HG03432 (cell line): Measurements from ENCODE around the gene EMC8.
"Not testable (repeated sequence)": the region's sequence is repeated elsewhere in the genome, so short reads cannot be mapped to it uniquely, and the experiment has no call there.

ENCODE experiments used
- ATAC-seq: cut with Tn5 transposase; IDR thresholded peaks from one replicate; pipeline ENCODE4 v1.9.1; 2021; ENCODE audit warnings: mild to moderate bottlenecking, moderate library complexity; ENCODE audit not compliant: unreplicated experiment

The EMC8 gene

DNA sequence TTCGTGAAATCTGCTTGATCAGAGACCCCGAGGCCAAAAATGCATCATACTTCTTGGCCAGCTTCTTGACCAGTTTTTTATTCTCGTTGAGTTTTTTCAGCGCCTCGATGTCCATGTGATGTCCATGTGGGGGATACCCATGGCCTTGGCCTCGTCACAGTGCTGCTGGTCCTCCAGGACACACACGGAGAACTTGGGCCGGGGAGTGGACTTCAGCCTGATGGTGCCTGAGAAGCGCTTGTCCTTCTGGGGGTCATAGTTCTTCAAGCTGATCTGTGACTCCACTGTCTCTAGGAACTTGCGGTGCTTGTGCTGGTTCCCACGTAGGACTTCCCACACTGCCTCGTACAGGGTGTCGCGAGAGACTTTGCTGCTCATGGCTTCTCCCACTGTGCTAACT, 16.8 kb upstream of the EMC8 start:
- no peak for ATAC-seq

DNA sequence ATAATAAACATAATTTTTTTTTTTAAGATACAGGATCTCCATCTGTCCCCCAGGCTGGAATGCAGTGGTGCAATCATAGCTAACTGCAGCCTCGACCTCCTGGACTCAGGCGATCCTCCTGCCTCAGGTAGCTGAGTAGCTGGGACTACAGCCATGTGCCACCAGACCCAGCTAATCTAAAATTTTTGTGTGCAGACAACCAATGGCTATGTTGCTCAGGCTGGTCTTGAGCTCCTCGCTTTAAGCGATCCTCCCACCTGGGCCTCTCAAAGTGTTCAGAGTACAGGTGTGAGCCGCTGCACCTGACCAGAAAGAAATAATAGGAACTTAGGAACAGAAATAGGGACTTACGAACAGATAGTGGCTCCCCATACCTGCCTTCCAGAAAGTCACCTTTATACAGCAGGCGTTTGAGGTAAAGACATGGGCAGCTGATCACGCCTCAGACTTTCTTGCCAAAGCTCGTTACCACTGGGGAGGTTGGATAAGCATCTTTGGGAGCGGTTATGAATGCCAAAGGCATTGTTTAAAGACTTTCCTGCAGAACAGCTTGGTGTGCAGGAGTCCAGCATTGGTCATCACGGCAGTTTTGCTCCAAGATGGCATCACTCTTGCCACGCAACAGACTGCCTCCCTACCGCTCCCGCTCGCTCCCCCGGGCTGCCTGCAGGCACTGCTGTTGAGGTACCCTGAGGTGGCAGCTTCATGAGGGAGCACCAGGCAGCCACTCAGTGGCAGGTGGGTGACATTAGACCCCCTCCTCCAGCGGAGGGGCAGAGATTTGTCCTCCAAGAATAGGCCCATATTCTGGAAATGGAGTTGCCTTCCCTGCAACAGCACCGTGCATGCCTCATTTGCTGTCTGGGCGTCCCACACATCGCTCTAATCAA, 13.7 kb upstream of the EMC8 start:
- no peak for ATAC-seq

DNA sequence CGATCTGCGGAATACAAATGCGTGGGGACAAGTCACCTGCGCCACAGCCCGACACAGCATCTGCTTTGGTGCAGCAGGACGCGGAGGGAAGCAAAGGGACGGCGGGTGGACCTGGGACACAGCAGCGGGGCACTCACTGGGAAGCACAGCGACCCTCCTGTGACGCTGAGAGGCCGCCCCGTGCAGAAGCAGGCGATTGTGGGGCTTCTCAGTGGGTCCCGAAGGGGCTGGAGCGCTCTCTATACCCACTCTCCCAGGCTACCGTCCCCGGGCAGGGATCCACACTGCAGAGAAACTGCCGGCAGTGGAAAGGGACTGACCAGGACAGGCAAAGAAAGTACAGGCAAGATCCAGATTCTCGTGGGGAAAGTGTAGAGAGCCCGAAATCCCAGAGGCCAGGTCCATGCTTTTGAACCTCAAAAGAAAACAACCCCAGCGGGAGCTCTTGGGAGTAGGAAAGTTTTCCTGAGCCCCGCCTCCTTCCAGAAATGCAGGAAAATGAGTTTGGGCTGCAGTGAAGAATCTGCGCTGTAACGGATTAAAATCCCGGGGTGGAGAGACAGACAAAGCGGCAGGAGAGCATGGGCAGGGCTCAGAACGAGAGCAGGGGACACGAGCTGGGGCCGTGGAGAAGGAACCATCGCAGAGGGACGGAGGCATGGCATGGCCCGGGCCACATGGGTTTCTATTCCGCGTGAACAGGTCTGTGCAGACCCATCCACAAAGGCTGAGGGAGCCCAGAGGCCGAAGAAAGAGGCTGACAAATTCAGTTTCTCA, 12.9 kb upstream of the EMC8 start:
- no peak for ATAC-seq

DNA sequence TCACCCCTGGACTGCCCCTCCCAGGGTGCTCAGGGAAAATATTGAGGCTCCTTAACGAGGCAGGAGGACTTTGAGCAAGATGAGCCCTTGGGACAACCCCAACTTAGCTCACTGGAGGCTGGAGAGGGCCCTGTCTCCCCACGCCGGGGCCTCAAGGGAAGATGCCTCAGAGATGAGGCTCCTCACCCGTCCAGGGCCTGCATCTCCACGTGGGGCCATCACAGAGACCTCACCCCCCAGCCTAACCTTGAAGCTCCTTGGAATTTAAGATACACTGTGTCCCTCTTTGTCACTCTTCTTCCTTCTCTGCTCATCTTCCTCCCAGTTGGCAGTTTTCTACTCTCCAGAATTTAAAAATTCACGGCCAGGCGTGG, 11.4 kb upstream of the EMC8 start:
- no peak for ATAC-seq

- no peak for ATAC-seq
Observed at GRCh38 chr16:85810097-85810741, 10.9 kb upstream of the EMC8 start.

- no peak for ATAC-seq
Observed at GRCh38 chr16:85809645-85810044, 10.3 kb upstream of the EMC8 start.

GRCh38 chr16:85808926-85809325, 9.6 kb upstream of the EMC8 start:
- ATAC-seq: no peak

GRCh38 chr16:85808104-85808503, 8.8 kb upstream of the EMC8 start:
- ATAC-seq: not testable (repeated sequence)

DNA sequence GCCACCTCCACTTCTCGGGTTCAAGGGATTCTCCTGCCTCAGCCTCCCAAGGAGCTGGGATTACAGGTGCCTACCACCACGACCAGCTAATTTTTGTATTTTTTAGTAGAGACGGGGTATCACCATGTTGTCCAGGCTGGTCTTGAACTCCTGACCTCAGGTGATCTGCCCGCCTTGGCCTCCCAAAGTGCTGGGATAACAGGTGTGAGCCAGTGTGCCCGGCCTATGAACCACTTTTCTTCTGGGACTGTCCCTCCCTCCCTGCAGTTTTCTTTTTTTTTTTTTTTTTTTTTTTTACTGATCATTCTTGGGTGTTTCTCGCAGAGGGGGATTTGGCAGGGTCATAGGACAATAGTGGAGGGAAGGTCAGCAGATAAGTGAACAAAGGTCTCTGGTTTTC, 8.0 kb upstream of the EMC8 start:
- not testable (repeated sequence) for ATAC-seq

DNA sequence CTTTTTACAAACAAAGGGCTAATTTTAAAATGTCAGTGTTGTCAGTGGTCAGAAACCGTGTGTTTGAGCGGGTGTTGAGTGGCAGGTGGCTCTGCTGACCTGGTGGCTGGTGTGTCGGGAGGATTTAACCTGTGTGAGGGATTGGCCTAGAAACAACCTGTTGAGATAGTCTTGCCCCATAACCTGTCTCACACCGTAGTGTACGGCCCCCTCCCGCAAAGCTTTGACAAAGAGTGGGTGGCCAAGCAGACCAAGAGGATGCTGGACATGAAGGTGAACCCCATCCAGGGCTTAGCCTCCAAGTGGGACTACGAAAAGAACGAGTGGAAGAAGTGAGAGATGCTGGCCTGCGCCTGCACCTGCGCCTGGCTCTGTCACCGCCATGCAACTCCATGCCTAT, 7.2 kb upstream of the EMC8 start:
- ATAC-seq: no peak

- ATAC-seq: no peak
Observed at GRCh38 chr16:85805442-85806045, 6.2 kb upstream of the EMC8 start.

GRCh38 chr16:85803570-85803969, 4.2 kb upstream of the EMC8 start:
- ATAC-seq: no peak

DNA sequence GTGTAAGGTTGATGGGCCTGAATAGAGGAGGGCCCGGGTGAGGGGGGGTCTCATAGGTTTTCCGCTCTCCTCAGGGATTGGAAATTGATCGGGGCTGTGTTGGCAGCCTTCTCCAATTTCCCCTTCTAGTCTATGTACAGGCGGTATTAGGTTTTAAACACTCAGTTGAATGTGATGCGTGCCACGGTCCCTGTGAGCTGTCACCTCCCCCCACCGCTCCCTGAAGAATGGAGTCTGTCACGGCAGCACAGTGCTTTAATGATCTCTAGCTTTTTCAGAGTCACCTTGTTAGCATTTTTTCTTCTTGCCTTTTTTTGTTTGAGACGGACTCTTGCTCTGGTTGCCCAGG, 951 bp upstream of the EMC8 start:
- ATAC-seq: no peak

DNA sequence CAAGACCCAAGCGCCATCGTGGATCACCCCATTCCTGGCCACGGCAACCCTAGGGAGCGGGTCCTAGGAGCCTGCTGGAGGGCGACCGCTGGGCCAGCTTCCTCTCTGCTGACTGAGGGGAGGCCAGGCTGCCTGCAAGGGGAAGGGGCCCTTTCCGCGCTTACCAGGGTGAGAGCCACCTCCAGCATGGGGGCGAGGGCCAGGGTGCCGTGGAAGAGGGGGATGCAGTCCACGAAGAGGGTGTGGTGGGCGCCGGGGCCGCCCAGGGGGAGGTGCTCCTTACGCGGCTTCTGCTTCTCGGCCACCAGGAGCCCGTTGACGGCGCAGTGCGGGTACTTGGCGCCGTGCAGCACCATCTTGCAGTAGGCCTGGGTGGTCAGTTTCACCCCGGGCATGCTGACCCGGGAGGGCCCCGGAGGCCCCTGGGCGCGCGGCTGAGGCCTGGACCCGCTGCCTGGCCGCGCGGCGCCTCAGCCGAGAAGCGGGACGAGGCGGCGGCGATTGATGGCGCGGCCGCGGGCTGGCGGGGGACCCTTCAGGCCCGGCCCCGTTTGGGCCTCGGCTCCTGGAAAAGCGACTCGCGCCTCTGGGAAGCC, 345 bp downstream of the EMC8 start:
- peak; percentile 34 for ATAC-seq

GRCh38 chr16:85798283-85798776, 1.0 kb downstream of the EMC8 start:
- ATAC-seq: no peak

GRCh38 chr16:85796599-85796998, 2.7 kb downstream of the EMC8 start:
- ATAC-seq: no peak

DNA sequence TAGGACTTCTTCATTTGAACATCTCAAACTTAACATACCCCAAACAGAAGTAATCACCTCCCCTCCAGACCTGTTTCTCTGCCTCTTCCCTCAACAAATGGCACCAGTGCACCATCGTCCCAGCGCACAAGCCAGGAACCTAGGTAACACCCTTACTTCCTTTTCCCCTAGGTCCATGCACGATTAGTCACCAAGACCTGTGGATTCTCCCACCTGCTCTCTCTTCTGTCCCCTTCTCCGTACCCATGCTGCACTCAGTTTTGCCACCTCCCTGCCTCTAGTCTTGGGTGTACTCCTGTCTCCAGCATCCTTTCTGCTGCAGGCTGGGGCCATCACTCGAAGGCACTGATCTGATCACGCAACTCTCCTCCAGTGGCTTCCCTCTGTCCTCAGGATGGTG, 3.2 kb downstream of the EMC8 start:
- ATAC-seq: no peak

- ATAC-seq: no peak
Observed at GRCh38 chr16:85794696-85795095, 4.6 kb downstream of the EMC8 start.

DNA sequence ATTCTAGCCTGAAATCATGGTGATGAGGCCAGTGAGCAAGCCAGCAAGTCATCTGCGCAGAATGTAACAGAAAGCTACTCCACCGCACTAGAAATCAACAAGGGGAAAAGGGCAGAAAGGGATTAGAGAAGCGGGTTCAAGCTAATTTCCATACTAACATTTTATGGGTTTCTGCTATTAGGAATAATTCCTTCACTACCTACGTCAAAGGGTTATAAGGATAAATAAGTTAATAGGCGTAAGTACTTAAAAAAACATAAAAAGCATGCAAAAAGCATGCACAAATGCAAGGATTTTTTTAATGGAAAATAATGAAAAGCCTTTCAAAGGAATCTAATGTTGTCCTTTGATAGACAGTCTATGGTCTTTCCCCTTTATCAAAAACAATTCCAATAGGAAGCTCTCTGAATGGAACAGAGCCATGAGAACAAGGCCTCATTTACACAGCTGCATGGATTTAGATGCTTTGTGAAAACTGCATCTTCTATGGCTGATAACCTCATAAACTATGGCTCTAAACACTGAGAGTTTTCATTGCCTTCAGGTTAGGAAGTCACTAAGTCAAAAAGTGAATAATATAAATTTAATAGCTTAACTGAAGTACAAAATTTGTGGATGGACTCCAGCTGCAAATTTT, 5.6 kb downstream of the EMC8 start:
- no peak for ATAC-seq

DNA sequence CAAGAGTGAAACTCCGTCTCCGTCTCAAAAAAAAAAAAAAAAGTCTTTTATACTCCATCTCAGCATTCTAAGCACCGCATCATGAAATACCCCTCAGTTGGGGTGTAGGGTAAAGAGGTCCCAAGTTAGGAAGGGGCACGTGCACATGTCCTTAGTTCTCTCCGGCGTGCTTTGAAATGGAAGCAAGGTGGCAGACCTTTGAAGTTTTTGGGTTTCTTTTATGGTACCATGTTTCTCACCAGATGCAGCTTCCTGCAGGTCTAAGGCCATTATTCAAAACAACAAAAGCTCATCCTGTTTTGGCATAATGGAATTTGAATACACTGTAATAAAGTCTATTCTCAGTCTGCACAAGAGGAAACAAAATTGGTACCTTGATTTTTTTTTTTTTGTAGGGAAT, 9.6 kb downstream of the EMC8 start:
- no peak for ATAC-seq
